Epithelial cell of esophagus (primary cell): ENCODE data around the gene HSP90AA1.
"Not testable (repeated sequence)": the region's sequence is repeated elsewhere in the genome, so short reads cannot be mapped to it uniquely, and the experiment has no call there.

Experiments used
- DNase-seq: peaks from one replicate; pipeline ENCODE4 v3.0.0; 2010; ENCODE audit warnings: low read depth
- H3K4me3 ChIP-seq: 2 replicates; pipeline ENCODE4 v1.5.1; 2011; ENCODE audit warnings: mild to moderate bottlenecking, low read length, control low read depth
- CTCF ChIP-seq: IDR thresholded peaks from 2 replicates; pipeline ENCODE4 v1.5.1; 2011; ENCODE audit warnings: low read depth, mild to moderate bottlenecking, low read length, control low read depth, inconsistent platforms; ENCODE audit not compliant: insufficient read depth; ENCODE audit errors: missing control alignments

Gene HSP90AA1

GRCh38 chr14:102121567-102121966 lies 34.7 kb upstream of the HSP90AA1 start:
- TF ChIP-seq CTCF: no peak
- H3K4me3 ChIP-seq: no peak overlapping the region
- no peak for DNase-seq

- no peak for TF ChIP-seq CTCF
Observed at GRCh38 chr14:102120888-102121287, 34.0 kb upstream of the HSP90AA1 start.

GRCh38 chr14:102117852-102118251 lies 31.0 kb upstream of the HSP90AA1 start:
- no peak for DNase-seq
- TF ChIP-seq CTCF: no peak
- H3K4me3 ChIP-seq: no peak overlapping the region

More at GRCh38 chr14:102120888-102121287, 34.0 kb upstream of the HSP90AA1 start:
- DNase-seq: no peak
- H3K4me3 ChIP-seq: no peak overlapping the region

GRCh38 chr14:102116361-102117180 lies 29.7 kb upstream of the HSP90AA1 start:
- DNase-seq: no peak
- TF ChIP-seq CTCF: no peak
- no peak overlapping the region for H3K4me3 ChIP-seq

GRCh38 chr14:102111101-102111500 lies 24.3 kb upstream of the HSP90AA1 start:
- H3K4me3 ChIP-seq: no peak overlapping the region
- no peak for TF ChIP-seq CTCF
- no peak for DNase-seq

- DNase-seq, H3K4me3 ChIP-seq: not testable (repeated sequence)
Observed at GRCh38 chr14:102109332-102109731, 22.5 kb upstream of the HSP90AA1 start.

GRCh38 chr14:102105369-102105768 lies 18.5 kb upstream of the HSP90AA1 start:
- no peak overlapping the region for H3K4me3 ChIP-seq
- DNase-seq: no peak
- no peak for TF ChIP-seq CTCF
